BJ (cell line): Measurements from ENCODE around the gene IDI2. TPM values are rescaled to one million over a fixed set of nuclear protein-coding genes. Genes with fewer than 3 reads are reported as not detected.

Experiments used
- CTCF ChIA-PET: fragments of 350-600 bp; formaldehyde crosslinking; extraction: SDS; loops from one replicate; lab custom pipeline; 2021; ENCODE audit warnings: antibody characterized with exemption, inconsistent platforms; lab: Yijun Ruan, JAX
- POLR2A ChIA-PET: fragments of 300-600 bp; sonication (Branson Sonifier 250); formaldehyde crosslinking; extraction: SDS; loops from one replicate; lab custom pipeline; 2021; ENCODE audit warnings: antibody characterized with exemption; lab: Charles Lee
- DNase-seq: peaks from one replicate; pipeline ENCODE4 v3.0.0-alpha.2; 2011; ENCODE audit warnings: low read depth
- H3K27me3 ChIP-seq: 2 replicates; pipeline ENCODE4 v1.6.0; 2011; ENCODE audit warnings: low read length; ENCODE audit not compliant: control insufficient read depth, insufficient read depth
- H3K36me3 ChIP-seq: 2 replicates; pipeline ENCODE4 v1.5.1; 2011; ENCODE audit warnings: low read length; ENCODE audit not compliant: control insufficient read depth, insufficient read depth
- H3K4me3 ChIP-seq: 2 replicates; pipeline ENCODE4 v1.5.1; 2011; ENCODE audit warnings: low read depth, mild to moderate bottlenecking, control low read depth, low read length
- CTCF ChIP-seq: IDR thresholded peaks from 2 replicates; pipeline ENCODE4 v1.5.1; 2011; ENCODE audit warnings: low read depth, mild to moderate bottlenecking, control low read depth, inconsistent platforms, low read length, moderate library complexity; ENCODE audit not compliant: insufficient read depth
- polyA plus RNA-seq: library from polyadenylated mRNA; depleted of rRNA; stranded (reverse); fragments of >200 nt; gene quantifications from 2 replicates; pipeline ENCODE4 v1.2.3, GENCODE V29; 2011

The IDI2 gene
- polyA plus RNA-seq, 1 experiment, result not detected

- DNase-seq, result no peak
- Histone ChIP-seq H3K36me3 (peaks cover 4% of the 10 kb centered on the region), H3K27me3 (no peaks in the 10 kb centered on the region), H3K4me3 (peak overlapping the region; percentile 78)
- CTCF ChIA-PET, result no interaction called here
- POLR2A ChIA-PET, result interaction anchor here (1.6 kb wide), 1 partner anchor 13 kb away, joined by 4 read pairs; no protein-coding TSS in a partner anchor
- TF ChIP-seq CTCF, result no peak
Measured at GRCh38 chr10:1047937-1048336, 22.3 kb upstream of the IDI2 start.

GRCh38 chr10:1045415-1045814 is 19.8 kb upstream of the IDI2 start:
- Histone ChIP-seq H3K27me3 (no peaks in the 10 kb centered on the region), H3K4me3 (no peak overlapping the region), H3K36me3 (peaks cover 4% of the 10 kb centered on the region)
- no peak for TF ChIP-seq CTCF
- DNase-seq, result no peak
- CTCF ChIA-PET, result interaction anchor here (1.1 kb wide), 1 partner anchor 16 kb away, joined by 4 read pairs; no protein-coding TSS in a partner anchor
- POLR2A ChIA-PET, result no interaction called here

DNA sequence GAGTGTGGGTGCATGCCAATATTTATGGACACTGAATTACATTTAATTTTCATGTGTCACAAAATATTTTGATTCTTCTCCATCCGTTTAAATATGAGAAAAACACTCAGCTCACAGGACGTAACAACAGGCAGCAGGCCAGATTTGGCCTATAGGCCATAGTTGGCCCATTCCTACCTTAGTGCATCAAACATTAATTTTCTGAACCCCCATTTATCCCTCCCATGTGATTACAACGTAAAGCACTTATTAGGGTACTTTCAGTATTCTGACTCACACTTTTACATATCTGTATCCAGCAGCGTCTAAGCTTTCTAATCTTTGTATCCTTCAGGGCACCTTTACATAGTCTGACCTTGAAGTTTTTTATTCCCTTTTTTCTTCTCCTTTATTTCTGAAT is 19.3 kb upstream of the IDI2 start:
- peaks cover 5% of the 10 kb centered on the region for H3K36me3 ChIP-seq
- H3K27me3 ChIP-seq, result no peaks in the 10 kb centered on the region
- CTCF ChIA-PET, result interaction anchor here (1.1 kb wide), 1 partner anchor 16 kb away, joined by 4 read pairs; no protein-coding TSS in a partner anchor
- no peak overlapping the region for H3K4me3 ChIP-seq
- no peak for TF ChIP-seq CTCF
- POLR2A ChIA-PET, result no interaction called here
- no peak for DNase-seq

GRCh38 chr10:1044146-1044545 is 18.5 kb upstream of the IDI2 start:
- Histone ChIP-seq H3K36me3 (peaks cover 5% of the 10 kb centered on the region), H3K27me3 (no peaks in the 10 kb centered on the region), H3K4me3 (no peak overlapping the region)
- ChIA-PET CTCF (interaction anchor here (1.1 kb wide), 1 partner anchor 15 kb away, joined by 4 read pairs; no protein-coding TSS in a partner anchor), POLR2A (no interaction called here)
- DNase-seq, result no peak
- TF ChIP-seq CTCF, result no peak

- peaks cover 5% of the 10 kb centered on the region for H3K36me3 ChIP-seq
- H3K4me3 ChIP-seq, result no peak overlapping the region
- no peak for DNase-seq
- ChIA-PET CTCF (no interaction called here), POLR2A (no interaction called here)
- H3K27me3 ChIP-seq, result no peaks in the 10 kb centered on the region
- no peak for TF ChIP-seq CTCF
Measured at GRCh38 chr10:1043532-1043995, 17.9 kb upstream of the IDI2 start.
